Ishikawa (cell line): ENCODE measurements around the gene TACC2.

ENCODE experiments used
- CREB1 ChIP-seq: IDR thresholded peaks from 2 replicates; pipeline ENCODE4 v1.6.1; 2012; ENCODE audit warnings: low read depth
- EGR1 ChIP-seq: IDR thresholded peaks from 2 replicates; pipeline ENCODE4 v1.6.1; 2012
- EP300 ChIP-seq: IDR thresholded peaks from 2 replicates; pipeline ENCODE4 v1.6.1; 2012; ENCODE audit warnings: borderline replicate concordance
- REST ChIP-seq: IDR thresholded peaks from 2 replicates; pipeline ENCODE4 v1.6.1; 2012; ENCODE audit warnings: low read depth, mild to moderate bottlenecking
- TAF1 ChIP-seq: IDR thresholded peaks from 2 replicates; pipeline ENCODE4 v1.6.1; 2012; ENCODE audit warnings: low read depth, mild to moderate bottlenecking
- ZBTB7A ChIP-seq: IDR thresholded peaks from 2 replicates; pipeline ENCODE4 v1.6.1; 2012; ENCODE audit warnings: low read depth
- TF ChIP-seq, protein P1 (sequence below): IDR thresholded peaks from 2 replicates; pipeline ENCODE4 v1.6.1; 2012

DNA sequence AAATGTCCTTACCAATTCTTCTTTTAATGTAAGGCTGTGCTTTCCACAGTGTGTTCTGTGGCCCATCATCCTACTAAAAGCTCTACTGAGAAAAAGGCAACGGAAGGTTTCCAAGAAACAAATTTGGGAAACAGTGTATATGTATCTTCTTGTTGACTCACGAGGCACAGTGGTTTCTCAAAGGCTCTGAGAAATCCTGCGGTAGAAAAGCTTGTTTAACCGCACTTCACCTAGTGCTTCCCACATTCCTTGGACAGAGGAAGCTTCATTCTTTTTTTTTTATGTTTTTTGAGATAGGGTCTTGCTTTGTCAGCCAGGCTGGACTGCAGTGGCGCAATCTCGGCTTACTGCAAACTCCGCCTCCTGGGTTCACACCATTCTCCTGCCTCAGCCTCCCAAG, 84.5 kb downstream of the TACC2 start:
- TF ChIP-seq, protein P1, sequence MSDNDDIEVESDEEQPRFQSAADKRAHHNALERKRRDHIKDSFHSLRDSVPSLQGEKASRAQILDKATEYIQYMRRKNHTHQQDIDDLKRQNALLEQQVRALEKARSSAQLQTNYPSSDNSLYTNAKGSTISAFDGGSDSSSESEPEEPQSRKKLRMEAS = no peak
- TF ChIP-seq REST (no peak), TAF1 (no peak), CREB1 (no peak), EP300 (no peak), EGR1 (no peak), ZBTB7A (no peak)
